Fibroblast of pulmonary artery (primary cell): ENCODE results near the gene SCAMP3.

ENCODE experiments used
- DNase-seq: peaks from one replicate; pipeline ENCODE4 v3.0.0-alpha.2; 2010; ENCODE audit warnings: low read depth
- H3K4me3 ChIP-seq: replicated peaks from 2 replicates; pipeline ENCODE4 v1.5.1; 2011; ENCODE audit warnings: low read depth, mild to moderate bottlenecking, control low read depth, low read length, moderate library complexity
- CTCF ChIP-seq: IDR thresholded peaks from 2 replicates; pipeline ENCODE4 v1.5.1; 2011; ENCODE audit warnings: mild to moderate bottlenecking, control low read depth, low read length, inconsistent platforms; ENCODE audit errors: missing control alignments

SCAMP3 gene

GRCh38 chr1:155266553-155266952 is 4.4 kb upstream of the SCAMP3 start:
- H3K4me3 ChIP-seq: no peak overlapping the region
- no peak for DNase-seq
- no peak for TF ChIP-seq CTCF

- DNase-seq: no peak
- TF ChIP-seq CTCF: no peak
- no peak overlapping the region for H3K4me3 ChIP-seq
Observed at GRCh38 chr1:155263067-155263466, 907 bp upstream of the SCAMP3 start.

GRCh38 chr1:155261493-155261851 is 688 bp downstream of the SCAMP3 start:
- H3K4me3 ChIP-seq: peak overlapping the region; percentile 88
- DNase-seq: no peak
- TF ChIP-seq CTCF: no peak

GRCh38 chr1:155260276-155260675 is 1.9 kb downstream of the SCAMP3 start:
- DNase-seq: no peak
- H3K4me3 ChIP-seq: no peak overlapping the region
- TF ChIP-seq CTCF: no peak

GRCh38 chr1:155256058-155256852 is 5.9 kb downstream of the SCAMP3 start:
- no peak for DNase-seq
- no peak overlapping the region for H3K4me3 ChIP-seq
- no peak for TF ChIP-seq CTCF

GRCh38 chr1:155255243-155256007 is 6.7 kb downstream of the SCAMP3 start, which contains the start of gene ENTREP3:
Gene ENTREP3, minus strand, starts transcription at chr1:155255483. Its CDS starts 606 bp downstream, at chr1:155254877.
- no peak for TF ChIP-seq CTCF

More at GRCh38 chr1:155255243-155256007, 6.7 kb downstream of the SCAMP3 start, which contains the start of gene ENTREP3:
- DNase-seq: peak; percentile 80
- peak within 1 kb of the TSS; percentile 78 for H3K4me3 ChIP-seq
